ENCODE results near the gene RBM4.
A peak's percentile ranks its signal among the peaks of the same experiment; 100 is the strongest.

The RBM4 gene

GRCh38 chr11:66676931-66677598 lies 38.6 kb downstream of the RBM4 start:
- DNase-seq (ENCODE audit: low read depth): no peak
- peak overlapping the region; percentile 90 for H3K4me3 ChIP-seq (ENCODE audit: low read depth, low read length)
- no peak for TF ChIP-seq CTCF (IDR thresholded peaks at IDR 0.05; ENCODE audit: low read depth, low read length, missing control alignments)

GRCh38 chr11:66677599-66678375 lies 39.3 kb downstream of the RBM4 start, which contains the start of gene RBM4B:
Gene RBM4B, minus strand, starts transcription at chr11:66677887. Its CDS starts 808 bp downstream, at chr11:66677079.
- peak; percentile 80 for DNase-seq (ENCODE audit: low read depth)
- H3K4me3 ChIP-seq (ENCODE audit: low read depth, low read length): peak within 1 kb of the TSS; percentile 90
- no peak for TF ChIP-seq CTCF (IDR thresholded peaks at IDR 0.05; ENCODE audit: low read depth, low read length, missing control alignments)

- H3K4me3 ChIP-seq (ENCODE audit: low read depth, low read length): no peak overlapping the region
- no peak for TF ChIP-seq CTCF (IDR thresholded peaks at IDR 0.05; ENCODE audit: low read depth, low read length, missing control alignments)
- no peak for DNase-seq (ENCODE audit: low read depth)
Observed at GRCh38 chr11:66680966-66681645, 42.6 kb downstream of the RBM4 start.

DNA sequence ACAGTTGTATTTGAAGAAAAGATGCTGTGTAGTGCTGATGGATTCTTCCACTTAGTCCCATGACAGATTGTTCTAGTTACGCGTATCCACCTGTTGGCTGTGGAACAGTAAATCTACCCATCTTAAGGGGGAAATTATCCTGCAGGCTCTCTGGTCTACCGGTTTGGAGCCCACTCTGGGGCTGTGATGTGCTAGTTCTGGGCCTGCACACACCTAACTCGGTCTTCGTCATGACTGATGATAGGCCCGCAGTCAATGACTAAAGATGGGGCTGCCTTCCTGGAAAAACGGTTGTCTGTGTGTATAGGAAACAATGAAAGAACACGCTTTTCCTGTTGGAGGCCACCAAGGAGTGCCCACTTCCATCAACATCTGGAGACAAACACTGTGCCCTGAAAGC lies 45.4 kb downstream of the RBM4 start:
- no peak overlapping the region for H3K4me3 ChIP-seq (ENCODE audit: low read depth, low read length)

GRCh38 chr11:66684635-66685034 lies 46.1 kb downstream of the RBM4 start:
- TF ChIP-seq CTCF (IDR thresholded peaks at IDR 0.05; ENCODE audit: low read depth, low read length, missing control alignments): no peak
- H3K4me3 ChIP-seq (ENCODE audit: low read depth, low read length): no peak overlapping the region
- no peak for DNase-seq (ENCODE audit: low read depth)

More for the DNA sequence above, 45.4 kb downstream of the RBM4 start:
- TF ChIP-seq CTCF (IDR thresholded peaks at IDR 0.05; ENCODE audit: low read depth, low read length, missing control alignments): no peak
- no peak for DNase-seq (ENCODE audit: low read depth)

DNA sequence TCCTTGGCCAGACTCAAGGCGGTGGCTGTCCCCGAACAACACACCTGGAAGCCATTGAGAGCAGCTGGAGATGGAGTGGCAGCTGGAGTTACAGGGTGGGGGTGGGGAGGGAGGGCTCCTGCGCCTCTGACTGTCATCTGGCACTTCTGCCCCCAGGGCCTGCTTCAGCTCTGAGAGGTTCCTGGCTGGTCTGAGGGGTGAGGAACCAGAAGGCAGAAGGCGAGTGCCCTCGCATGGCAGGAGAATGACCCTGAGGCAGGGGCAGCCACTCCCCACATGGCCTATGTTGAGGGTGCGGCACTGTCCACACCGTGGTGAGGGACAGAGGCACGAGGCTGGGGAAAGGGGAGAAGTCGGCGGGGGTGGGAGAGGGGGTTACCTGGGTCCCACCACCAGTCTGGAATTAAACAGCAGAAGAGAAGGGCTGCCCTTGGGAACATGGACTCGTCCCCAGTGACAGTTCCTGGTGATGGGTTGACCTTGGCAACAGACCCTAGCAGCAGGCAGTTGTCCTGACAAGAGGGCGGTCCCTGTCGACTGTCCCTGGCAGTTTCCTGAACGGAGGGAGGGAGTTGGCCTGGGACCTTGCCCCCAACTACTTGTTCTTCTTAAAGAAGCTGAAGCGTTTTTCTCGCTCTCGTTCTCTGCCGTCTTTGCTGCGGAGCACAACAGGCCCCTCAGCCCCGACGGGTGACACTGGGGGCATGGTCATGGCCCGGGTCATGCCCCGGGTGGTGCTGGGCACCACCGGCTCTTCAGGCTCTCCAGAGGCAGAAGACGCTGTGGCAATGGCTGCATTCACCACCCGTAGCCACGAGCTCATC lies 47.0 kb downstream of the RBM4 start:
- H3K4me3 ChIP-seq (ENCODE audit: low read depth, low read length): no peak overlapping the region
- TF ChIP-seq CTCF (IDR thresholded peaks at IDR 0.05; ENCODE audit: low read depth, low read length, missing control alignments): no peak
- DNase-seq (ENCODE audit: low read depth): no peak
